ENCODE data around the gene BCAS4.

- TF ChIP-seq CTCF (IDR thresholded peaks at IDR 0.05) (no peak), POLR2A (IDR thresholded peaks at IDR 0.05) (no peak)
Observed at GRCh38 chr20:50820515-50821256, 25.8 kb downstream of the BCAS4 start.

All from esophagus squamous epithelium (tissue), 4 donors.